ES-I3 (cell line): Measurements from ENCODE around the gene ATP2A3.

ENCODE experiments used
- H3K36me3 ChIP-seq: 2 replicates; pipeline ENCODE4 v1.6.1; 2013; ENCODE audit warnings: mild to moderate bottlenecking, low read length, control low read depth, moderate library complexity; ENCODE audit not compliant: insufficient read depth
- H3K4me1 ChIP-seq: 2 replicates; pipeline ENCODE4 v1.6.1; 2013; ENCODE audit warnings: mild to moderate bottlenecking, control low read depth, low read length; ENCODE audit not compliant: insufficient read depth
- H3K9ac ChIP-seq: 2 replicates; pipeline ENCODE4 v1.6.1; 2013; ENCODE audit warnings: low read depth, mild to moderate bottlenecking, low read length, moderate library complexity
- H3K9me3 ChIP-seq: 2 replicates; pipeline ENCODE4 v1.6.1; 2013; ENCODE audit warnings: mild to moderate bottlenecking, low read length, moderate library complexity; ENCODE audit not compliant: control insufficient read depth, insufficient read depth

ATP2A3 gene

GRCh38 chr17:3964203-3965117 is at the start of gene ATP2A3:
ATP2A3 (minus strand) TSS chr17:3964437; CDS start chr17:3964291, 146 bp downstream.
- Histone ChIP-seq H3K9me3 (no peaks in the 10 kb centered on the region), H3K36me3 (no peaks in the 10 kb centered on the region), H3K4me1 (peaks cover 21% of the 10 kb centered on the region), H3K9ac (peak within 1 kb of the TSS; percentile 67)

- Histone ChIP-seq H3K9me3 (no peaks in the 10 kb centered on the region), H3K36me3 (peaks cover 2% of the 10 kb centered on the region; the same call in 1 of the 2 replicates), H3K4me1 (peaks cover 6% of the 10 kb centered on the region; the same call in 1 of the 2 replicates), H3K9ac (no peak overlapping the region)
Observed at GRCh38 chr17:4010754-4011153, 46.5 kb upstream of the ATP2A3 start.

GRCh38 chr17:4009186-4009785 is 45.0 kb upstream of the ATP2A3 start:
- Histone ChIP-seq H3K9me3 (no peaks in the 10 kb centered on the region), H3K9ac (no peak overlapping the region), H3K36me3 (no peaks in the 10 kb centered on the region; the same call in 1 of the 2 replicates), H3K4me1 (peaks cover 6% of the 10 kb centered on the region; the same call in 1 of the 2 replicates)

- no peaks in the 10 kb centered on the region for H3K9me3 ChIP-seq
- peaks cover 9% of the 10 kb centered on the region; the same call in 1 of the 2 replicates for H3K4me1 ChIP-seq
- H3K36me3 ChIP-seq = no peaks in the 10 kb centered on the region; the same call in 1 of the 2 replicates
- no peak overlapping the region for H3K9ac ChIP-seq
Observed at GRCh38 chr17:4008441-4009185, 44.4 kb upstream of the ATP2A3 start.

- H3K9ac ChIP-seq = no peak overlapping the region
- H3K36me3 ChIP-seq = no peaks in the 10 kb centered on the region; the same call in 1 of the 2 replicates
- no peaks in the 10 kb centered on the region for H3K9me3 ChIP-seq
- peaks cover 13% of the 10 kb centered on the region; the same call in 1 of the 2 replicates for H3K4me1 ChIP-seq
Observed at GRCh38 chr17:4008082-4008435, 43.8 kb upstream of the ATP2A3 start.

GRCh38 chr17:4007346-4008081 is 43.3 kb upstream of the ATP2A3 start:
- Histone ChIP-seq H3K4me1 (peaks cover 13% of the 10 kb centered on the region; the same call in 1 of the 2 replicates), H3K9me3 (no peaks in the 10 kb centered on the region), H3K36me3 (no peaks in the 10 kb centered on the region; the same call in 1 of the 2 replicates), H3K9ac (no peak overlapping the region)

- Histone ChIP-seq H3K9me3 (no peaks in the 10 kb centered on the region), H3K9ac (no peak overlapping the region), H3K36me3 (no peaks in the 10 kb centered on the region; the same call in 1 of the 2 replicates), H3K4me1 (peaks cover 13% of the 10 kb centered on the region; the same call in 1 of the 2 replicates)
Observed at GRCh38 chr17:4006745-4007211, 42.5 kb upstream of the ATP2A3 start.

- H3K36me3 ChIP-seq = no peaks in the 10 kb centered on the region; the same call in 1 of the 2 replicates
- H3K9me3 ChIP-seq = no peaks in the 10 kb centered on the region
- H3K4me1 ChIP-seq = peaks cover 17% of the 10 kb centered on the region; the same call in 1 of the 2 replicates
- no peak overlapping the region for H3K9ac ChIP-seq
Observed at GRCh38 chr17:4006165-4006589, 41.9 kb upstream of the ATP2A3 start.

- H3K36me3 ChIP-seq = no peaks in the 10 kb centered on the region; the same call in 1 of the 2 replicates
- peaks cover 20% of the 10 kb centered on the region; the same call in 1 of the 2 replicates for H3K4me1 ChIP-seq
Observed at GRCh38 chr17:4005296-4006164, 41.3 kb upstream of the ATP2A3 start.

GRCh38 chr17:4004517-4005295 is 40.5 kb upstream of the ATP2A3 start:
- H3K36me3 ChIP-seq = no peaks in the 10 kb centered on the region; the same call in 1 of the 2 replicates
- peaks cover 20% of the 10 kb centered on the region; the same call in 1 of the 2 replicates for H3K4me1 ChIP-seq
- H3K9ac ChIP-seq = no peak overlapping the region
- no peaks in the 10 kb centered on the region for H3K9me3 ChIP-seq

More at GRCh38 chr17:4005296-4006164, 41.3 kb upstream of the ATP2A3 start:
- H3K9ac ChIP-seq = no peak overlapping the region
- H3K9me3 ChIP-seq = no peaks in the 10 kb centered on the region

GRCh38 chr17:4003501-4004421 is 39.5 kb upstream of the ATP2A3 start:
- H3K9ac ChIP-seq = no peak overlapping the region; the same call in 1 of the 2 replicates
- no peaks in the 10 kb centered on the region; the same call in 1 of the 2 replicates for H3K36me3 ChIP-seq
- H3K4me1 ChIP-seq = peaks cover 20% of the 10 kb centered on the region; the same call in 1 of the 2 replicates
- H3K9me3 ChIP-seq = no peaks in the 10 kb centered on the region
